ENCODE data around the gene FAM118A. TPM values are rescaled to one million over a fixed set of nuclear protein-coding genes. Genes with fewer than 3 reads are reported as not detected.

Gene FAM118A
- total and polyA plus RNA-seq, 8 donors: 7.1 to 127 (median 10.2) TPM

DNA sequence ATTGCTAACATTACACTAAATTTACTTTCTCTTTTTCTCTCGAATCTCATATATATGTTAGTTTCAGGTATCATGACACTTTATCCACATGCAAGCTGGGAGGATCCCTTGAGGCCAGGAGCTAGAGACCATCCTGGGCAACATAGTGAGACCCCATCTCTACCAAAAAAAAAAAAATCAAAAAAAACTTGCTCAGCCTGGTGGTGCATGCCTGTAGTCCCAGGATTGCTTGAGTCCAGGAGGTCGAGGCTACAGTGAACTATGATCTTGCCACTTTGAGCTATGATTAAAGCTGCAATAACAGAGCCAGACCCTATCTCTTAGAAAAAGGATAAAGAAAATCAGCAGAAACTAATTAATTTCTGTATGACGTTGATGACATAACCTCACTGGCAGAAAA is 28.7 kb upstream of the FAM118A start:
- Histone ChIP-seq H3K4me3 (no peak overlapping the region), H3K4me1 (peaks cover 0 to 3% (median 0%) of the 10 kb centered on the region in 3 donors), H3K36me3 (no peaks in the 10 kb centered on the region), H3K27me3 (no peaks in the 10 kb centered on the region), H3K27ac (no peak overlapping the region), H3K9me3 (no peaks in the 10 kb centered on the region)
- DNase-seq (no peak), FAIRE-seq (no peak), ATAC-seq (no peak)
- TF ChIP-seq, protein P1, sequence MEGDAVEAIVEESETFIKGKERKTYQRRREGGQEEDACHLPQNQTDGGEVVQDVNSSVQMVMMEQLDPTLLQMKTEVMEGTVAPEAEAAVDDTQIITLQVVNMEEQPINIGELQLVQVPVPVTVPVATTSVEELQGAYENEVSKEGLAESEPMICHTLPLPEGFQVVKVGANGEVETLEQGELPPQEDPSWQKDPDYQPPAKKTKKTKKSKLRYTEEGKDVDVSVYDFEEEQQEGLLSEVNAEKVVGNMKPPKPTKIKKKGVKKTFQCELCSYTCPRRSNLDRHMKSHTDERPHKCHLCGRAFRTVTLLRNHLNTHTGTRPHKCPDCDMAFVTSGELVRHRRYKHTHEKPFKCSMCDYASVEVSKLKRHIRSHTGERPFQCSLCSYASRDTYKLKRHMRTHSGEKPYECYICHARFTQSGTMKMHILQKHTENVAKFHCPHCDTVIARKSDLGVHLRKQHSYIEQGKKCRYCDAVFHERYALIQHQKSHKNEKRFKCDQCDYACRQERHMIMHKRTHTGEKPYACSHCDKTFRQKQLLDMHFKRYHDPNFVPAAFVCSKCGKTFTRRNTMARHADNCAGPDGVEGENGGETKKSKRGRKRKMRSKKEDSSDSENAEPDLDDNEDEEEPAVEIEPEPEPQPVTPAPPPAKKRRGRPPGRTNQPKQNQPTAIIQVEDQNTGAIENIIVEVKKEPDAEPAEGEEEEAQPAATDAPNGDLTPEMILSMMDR (IDR thresholded peaks at IDR 0.05): no peak
- 59 to 69% methylated on average over 3 of the region's 3 CpGs for WGBS, 2 donors
- intact Hi-C loops (cut with DNase I): no loop called here

DNA sequence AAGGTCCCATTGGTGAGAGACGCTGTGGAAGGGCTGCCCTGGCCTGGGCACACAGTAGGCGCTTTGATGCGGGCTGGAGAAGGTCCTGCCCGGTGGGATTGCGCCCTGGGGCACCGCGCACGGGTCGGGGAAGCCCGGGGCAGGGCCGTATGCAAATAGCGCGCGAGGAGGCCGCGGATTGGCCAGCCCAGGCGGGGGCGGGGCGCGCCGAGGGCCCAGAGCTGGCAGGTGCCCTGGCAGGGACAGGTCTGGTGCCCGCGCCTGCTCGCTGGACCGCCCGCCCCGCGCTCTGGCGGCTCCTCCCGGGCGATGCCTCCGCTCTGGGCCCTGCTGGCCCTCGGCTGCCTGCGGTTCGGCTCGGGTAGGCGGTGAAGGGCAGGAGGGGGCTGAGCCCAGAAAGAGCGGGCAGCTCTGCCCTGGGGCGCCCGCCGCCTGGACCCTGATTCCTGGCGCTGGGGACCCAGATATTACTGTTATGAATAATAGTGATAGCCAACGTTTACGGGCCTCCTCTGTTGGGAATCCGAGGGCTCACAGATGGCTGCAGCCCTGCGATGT is 24.9 kb upstream of the FAM118A start, which contains the start of gene UPK3A:
UPK3A (plus strand) TSS at position 245 of the 558 bp plus-strand sequence; CDS start at position 310, 65 bp downstream.
- FAIRE-seq (no peak), ATAC-seq (peak; percentile 97 to 99 (median 98)), DNase-seq (peak; percentile 72 to 93 (median 84))
- H3K9me3 ChIP-seq: no peaks in the 10 kb centered on the region
- peak within 1 kb of the TSS in 2 of 4 donors; percentile 31 to 34 for H3K4me3 ChIP-seq
- H3K36me3 ChIP-seq: no peaks in the 10 kb centered on the region
- H3K4me1 ChIP-seq: peaks cover 0 to 3% (median 0%) of the 10 kb centered on the region in 3 donors
- no peaks in the 10 kb centered on the region for H3K27me3 ChIP-seq
- WGBS, 2 donors: 2 to 5% methylated on average over 29 to 46 of the region's 46 CpGs
- TF ChIP-seq, protein P1 (IDR thresholded peaks at IDR 0.05): no peak
- no peak within 1 kb of the TSS for H3K27ac ChIP-seq
- intact Hi-C loops (cut with DNase I): no loop called here

DNA sequence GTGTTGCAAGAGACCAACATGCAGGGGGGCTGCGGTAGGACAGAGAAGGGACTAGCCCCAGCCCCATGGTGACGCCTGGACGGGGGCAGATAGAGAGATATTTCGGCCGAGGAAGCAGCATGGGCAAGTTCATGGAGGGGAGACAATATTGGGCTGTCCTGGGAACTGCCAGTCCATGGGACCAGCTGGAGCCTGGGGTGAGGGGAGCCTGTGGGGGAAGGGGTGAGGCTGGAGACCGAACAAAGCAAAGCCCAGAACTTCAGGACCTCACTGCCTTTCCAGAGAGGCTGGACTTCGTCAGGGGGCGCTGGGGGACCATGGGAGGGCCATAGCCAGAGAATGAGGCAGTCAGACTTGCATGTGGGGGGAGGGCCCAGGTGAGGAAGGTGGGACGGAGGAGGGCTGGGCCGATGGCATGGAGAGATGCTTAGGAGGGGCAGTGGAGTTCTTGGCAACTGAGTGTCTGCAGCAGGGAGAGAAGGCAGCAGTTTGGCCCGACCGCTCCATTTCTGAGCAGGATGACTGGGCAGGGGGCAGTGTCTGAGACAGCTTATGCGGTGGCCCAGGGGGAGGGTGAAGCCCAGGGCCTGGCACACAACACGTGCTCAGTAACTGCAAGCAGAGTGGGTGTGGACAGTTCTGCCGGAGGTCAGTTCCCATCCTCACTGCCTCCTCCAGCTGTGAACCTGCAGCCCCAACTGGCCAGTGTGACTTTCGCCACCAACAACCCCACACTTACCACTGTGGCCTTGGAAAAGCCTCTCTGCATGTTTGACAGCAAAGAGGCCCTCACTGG is 24.3 kb upstream of the FAM118A start:
- H3K4me1 ChIP-seq: peaks cover 0 to 3% (median 0%) of the 10 kb centered on the region in 3 donors
- peak overlapping the region in 1 of 4 donors; percentile 34 for H3K4me3 ChIP-seq
- 71 to 72% methylated on average over 16 of the region's 16 CpGs for WGBS, 2 donors
- intact Hi-C loops (cut with DNase I): no loop called here
- no peak overlapping the region for H3K27ac ChIP-seq
- TF ChIP-seq, protein P1 (IDR thresholded peaks at IDR 0.05): no peak
- no peak for FAIRE-seq
- H3K27me3 ChIP-seq: no peaks in the 10 kb centered on the region
- no peaks in the 10 kb centered on the region for H3K9me3 ChIP-seq
- no peaks in the 10 kb centered on the region for H3K36me3 ChIP-seq
- no peak for DNase-seq
- ATAC-seq: peak in 2 of 4 donors; percentile 3 to 4

DNA sequence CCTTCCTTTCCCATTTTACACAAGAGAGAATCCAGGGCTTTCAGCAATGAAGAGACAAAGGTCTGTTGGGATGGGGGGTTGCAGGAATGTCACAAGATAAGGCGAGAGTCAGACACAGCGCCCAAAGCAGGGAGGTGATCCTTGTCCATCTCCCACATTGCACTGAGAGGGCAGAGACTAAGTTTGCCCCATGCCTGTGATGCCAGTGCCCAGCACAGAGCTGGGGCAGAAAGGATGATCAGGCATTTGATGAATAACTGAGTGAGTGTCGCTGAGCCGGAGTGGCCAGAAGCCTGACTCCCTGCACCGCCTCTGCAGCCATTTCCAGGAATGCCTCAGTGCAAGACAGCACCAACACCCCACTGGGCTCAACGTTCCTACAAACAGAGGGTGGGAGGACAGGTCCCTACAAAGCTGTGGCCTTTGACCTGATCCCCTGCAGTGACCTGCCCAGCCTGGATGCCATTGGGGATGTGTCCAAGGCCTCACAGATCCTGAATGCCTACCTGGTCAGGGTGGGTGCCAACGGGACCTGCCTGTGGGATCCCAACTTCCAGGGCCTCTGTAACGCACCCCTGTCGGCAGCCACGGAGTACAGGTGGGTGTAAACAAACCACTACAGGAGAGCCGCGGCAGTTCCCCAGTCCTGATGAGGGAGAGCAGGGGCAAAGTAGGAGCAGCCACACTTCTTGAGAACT is 22.7 kb upstream of the FAM118A start:
- no peak for ATAC-seq
- DNase-seq: no peak
- Histone ChIP-seq H3K36me3 (no peaks in the 10 kb centered on the region), H3K4me3 (no peak overlapping the region), H3K4me1 (peaks cover 0 to 3% (median 0%) of the 10 kb centered on the region in 3 donors), H3K27me3 (no peaks in the 10 kb centered on the region), H3K9me3 (no peaks in the 10 kb centered on the region), H3K27ac (no peak overlapping the region)
- intact Hi-C loops (cut with DNase I): no loop called here
- FAIRE-seq: no peak
- TF ChIP-seq, protein P1 (IDR thresholded peaks at IDR 0.05): no peak
- WGBS, 2 donors: 69 to 73% methylated on average over 12 of the region's 12 CpGs
